Upper lobe of right lung (tissue), 1 donor: ENCODE data around the gene CAPN9. TPM values are rescaled to one million over a fixed set of nuclear protein-coding genes. Genes with fewer than 3 reads are reported as not detected.
A peak's percentile ranks its signal among the peaks of the same experiment; 100 is the strongest.

Experiments used
- ATAC-seq: fragments of 200-7000 bp; cut with Tn5 transposase; one replicate; pipeline ENCODE4 v1.9.1; 2020; ENCODE audit warnings: mild to moderate bottlenecking, moderate library complexity
- DNase-seq: peaks from one replicate; pipeline ENCODE4 v3.0.0-alpha.2; 2020
- H3K27ac ChIP-seq: fragments of 200-600 bp; one replicate; pipeline ENCODE4 v1.8.0; 2022
- H3K27me3 ChIP-seq: fragments of 200-600 bp; one replicate; pipeline ENCODE4 v1.8.0; 2022; ENCODE audit warnings: mild to moderate bottlenecking
- H3K36me3 ChIP-seq: fragments of 200-600 bp; one replicate; pipeline ENCODE4 v1.8.0; 2022
- H3K4me1 ChIP-seq: fragments of 200-600 bp; one replicate; pipeline ENCODE4 v1.8.0; 2022
- H3K4me3 ChIP-seq: fragments of 200-600 bp; one replicate; pipeline ENCODE4 v1.8.0; 2022; ENCODE audit warnings: mild to moderate bottlenecking
- H3K9me3 ChIP-seq: fragments of 200-600 bp; one replicate; pipeline ENCODE4 v1.8.0; 2022
- CTCF ChIP-seq: fragments of 200-600 bp; IDR thresholded peaks from one replicate; pipeline ENCODE4 v1.8.0; 2022; ENCODE audit warnings: antibody characterized with exemption
- intact Hi-C: fragments of 100-400 bp; cut with DNase I; formaldehyde crosslinking; loops from one replicate; pipeline ENCODE4 v1.11.0; 2022
- total RNA-seq: library from RNA; stranded (reverse); fragmentation: NEBNext Ultra II Directional; extraction: Animal tissue kit (Norgen Biotek cat#: 25700); gene quantifications from one replicate; pipeline ENCODE4 v1.2.1, GENCODE V29; 2021
- donor health status: DM: no; HTN: yes; CAD: no; lungs with severe emphysema.

CAPN9 gene
- total RNA-seq, 1 donor from 2014 or later = 21.8 TPM

DNA sequence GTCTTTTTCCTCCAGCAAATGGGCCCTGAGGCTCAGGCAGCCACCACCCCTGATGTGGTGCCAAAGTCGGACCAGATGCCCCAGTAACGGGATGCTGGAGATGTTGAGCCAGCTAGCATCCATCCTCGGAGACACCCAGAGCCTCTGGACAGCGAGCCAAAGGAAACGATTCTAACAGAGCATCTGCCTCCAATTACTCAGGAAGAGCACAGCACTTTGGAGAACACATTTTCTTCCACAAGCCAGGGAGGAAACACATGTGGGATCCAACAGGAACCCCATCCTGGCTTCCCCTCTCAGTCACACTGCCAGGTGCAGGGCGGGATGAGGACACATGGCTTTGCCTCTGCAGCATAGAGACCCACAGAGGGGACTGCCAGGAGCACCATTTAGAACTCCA is 76.2 kb downstream of the CAPN9 start:
- no peaks in the 10 kb centered on the region for H3K9me3 ChIP-seq
- H3K36me3 ChIP-seq = no peaks in the 10 kb centered on the region
- no peaks in the 10 kb centered on the region for H3K27me3 ChIP-seq
- DNase-seq (no peak), ATAC-seq (no peak)
- no peak for TF ChIP-seq CTCF
- peaks cover 21% of the 10 kb centered on the region for H3K4me1 ChIP-seq
- H3K27ac ChIP-seq = no peak overlapping the region
- H3K4me3 ChIP-seq = no peak overlapping the region
- intact Hi-C loops = no loop called here

DNA sequence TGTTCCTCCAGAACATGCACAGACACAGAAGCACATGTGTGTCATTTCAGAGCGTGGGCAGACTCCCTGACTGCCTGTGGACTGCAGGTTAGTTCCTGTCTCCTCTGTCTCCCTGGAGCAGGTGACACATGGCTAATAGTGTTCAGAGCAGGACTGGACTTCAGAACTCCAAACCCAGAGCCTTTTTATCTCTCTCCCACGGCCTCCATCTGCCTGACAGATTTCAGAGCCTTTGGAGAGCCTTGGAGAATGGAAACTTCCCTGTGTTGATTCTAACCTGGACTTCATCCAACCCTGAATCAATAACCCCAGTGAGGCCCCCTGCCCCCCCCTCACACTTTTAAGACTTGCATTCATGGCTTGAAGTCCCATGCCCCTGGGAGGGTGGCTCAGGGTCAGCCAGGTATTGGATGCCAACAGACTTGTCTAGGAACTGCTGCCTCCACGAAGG is 76.8 kb downstream of the CAPN9 start:
- H3K9me3 ChIP-seq = no peaks in the 10 kb centered on the region
- no peak overlapping the region for H3K4me3 ChIP-seq
- intact Hi-C loops = no loop called here
- no peak for DNase-seq
- no peak for TF ChIP-seq CTCF
- H3K4me1 ChIP-seq = peaks cover 21% of the 10 kb centered on the region
- no peak overlapping the region for H3K27ac ChIP-seq
- H3K27me3 ChIP-seq = no peaks in the 10 kb centered on the region
- no peaks in the 10 kb centered on the region for H3K36me3 ChIP-seq
- ATAC-seq = no peak

DNA sequence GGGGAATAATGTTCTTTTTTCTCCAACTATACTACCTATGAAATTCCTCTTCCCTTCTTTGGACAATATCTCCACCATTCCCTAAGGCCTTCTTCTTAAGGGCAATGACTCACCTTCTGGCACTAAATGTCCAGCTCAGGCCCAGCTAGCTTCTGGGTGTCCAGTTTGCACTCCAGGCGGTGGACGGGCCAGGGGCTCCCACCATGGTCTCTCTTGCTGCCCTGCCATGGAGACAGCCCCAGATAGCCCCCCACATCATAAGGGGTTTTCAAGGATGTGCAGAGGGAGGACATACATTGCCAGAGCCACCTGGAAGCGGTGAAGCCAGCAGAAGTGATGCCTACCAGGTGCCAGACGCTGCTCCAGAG is 77.3 kb downstream of the CAPN9 start:
- ATAC-seq (no peak), DNase-seq (no peak)
- H3K27ac ChIP-seq = peak overlapping the region; percentile 47
- no peaks in the 10 kb centered on the region for H3K36me3 ChIP-seq
- no peaks in the 10 kb centered on the region for H3K9me3 ChIP-seq
- peaks cover 21% of the 10 kb centered on the region for H3K4me1 ChIP-seq
- H3K4me3 ChIP-seq = no peak overlapping the region
- intact Hi-C loops = no loop called here
- no peak for TF ChIP-seq CTCF
- H3K27me3 ChIP-seq = no peaks in the 10 kb centered on the region

GRCh38 chr1:230824919-230825721 is 77.9 kb downstream of the CAPN9 start:
- DNase-seq (no peak), ATAC-seq (peak; percentile 38)
- Histone ChIP-seq H3K9me3 (no peaks in the 10 kb centered on the region), H3K4me1 (peaks cover 21% of the 10 kb centered on the region), H3K27ac (peak overlapping the region; percentile 47), H3K4me3 (no peak overlapping the region), H3K36me3 (no peaks in the 10 kb centered on the region), H3K27me3 (no peaks in the 10 kb centered on the region)
- TF ChIP-seq CTCF = no peak
- intact Hi-C loops = no loop called here

- TF ChIP-seq CTCF = no peak
- DNase-seq (no peak), ATAC-seq (no peak)
- no peak overlapping the region for H3K4me3 ChIP-seq
- no peaks in the 10 kb centered on the region for H3K27me3 ChIP-seq
- no peaks in the 10 kb centered on the region for H3K36me3 ChIP-seq
- peaks cover 21% of the 10 kb centered on the region for H3K4me1 ChIP-seq
- intact Hi-C loops = no loop called here
- peak overlapping the region; percentile 47 for H3K27ac ChIP-seq
- no peaks in the 10 kb centered on the region for H3K9me3 ChIP-seq
Measured at GRCh38 chr1:230825761-230826160, 78.6 kb downstream of the CAPN9 start.
